ENCODE data around the gene TBC1D3B.
"Not testable (repeated sequence)": the region's sequence is repeated elsewhere in the genome, so short reads cannot be mapped to it uniquely, and the experiment has no call there.

The TBC1D3B gene

GRCh38 chr17:36201102-36201501 lies 24.7 kb upstream of the TBC1D3B start:
- not testable (repeated sequence) for DNase-seq (ENCODE audit: low read depth)

GRCh38 chr17:36198831-36199465 lies 22.5 kb upstream of the TBC1D3B start:
- DNase-seq (ENCODE audit: low read depth), result no peak

DNA sequence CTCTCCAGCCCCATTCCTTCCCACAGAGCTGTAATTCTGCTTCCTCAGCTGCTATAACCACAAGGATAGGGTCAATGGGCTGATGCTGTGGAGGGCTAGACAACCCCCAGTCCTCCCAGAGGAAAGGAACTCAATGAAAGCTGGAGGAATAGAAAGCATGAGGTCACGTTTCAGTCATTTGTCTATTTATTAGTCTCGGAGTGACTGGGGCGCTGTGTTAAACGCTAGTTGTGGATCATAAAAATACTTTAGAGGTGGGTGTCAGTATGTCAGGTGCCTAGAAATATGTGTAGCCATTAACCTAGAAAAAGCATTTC lies 20.9 kb upstream of the TBC1D3B start:
- no peak for DNase-seq (ENCODE audit: low read depth)

DNA sequence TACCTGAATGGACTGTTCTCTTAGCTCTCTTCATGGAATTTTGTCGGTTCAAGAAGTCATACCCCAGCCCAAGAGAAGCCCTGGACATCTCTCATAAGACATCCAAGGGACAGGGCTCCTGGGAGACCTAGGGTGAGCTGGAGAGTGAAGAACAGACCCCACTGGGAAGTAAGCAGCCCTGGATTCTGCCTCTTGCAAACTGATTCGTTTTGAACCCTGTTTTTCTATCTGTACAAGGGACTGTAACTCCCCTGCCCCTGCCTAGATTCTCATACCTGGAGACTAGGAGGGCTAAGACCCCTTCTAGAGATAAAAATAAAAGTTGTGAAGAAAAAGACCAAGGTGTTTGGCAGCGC lies 19.7 kb upstream of the TBC1D3B start:
- no peak for DNase-seq (ENCODE audit: low read depth)

DNA sequence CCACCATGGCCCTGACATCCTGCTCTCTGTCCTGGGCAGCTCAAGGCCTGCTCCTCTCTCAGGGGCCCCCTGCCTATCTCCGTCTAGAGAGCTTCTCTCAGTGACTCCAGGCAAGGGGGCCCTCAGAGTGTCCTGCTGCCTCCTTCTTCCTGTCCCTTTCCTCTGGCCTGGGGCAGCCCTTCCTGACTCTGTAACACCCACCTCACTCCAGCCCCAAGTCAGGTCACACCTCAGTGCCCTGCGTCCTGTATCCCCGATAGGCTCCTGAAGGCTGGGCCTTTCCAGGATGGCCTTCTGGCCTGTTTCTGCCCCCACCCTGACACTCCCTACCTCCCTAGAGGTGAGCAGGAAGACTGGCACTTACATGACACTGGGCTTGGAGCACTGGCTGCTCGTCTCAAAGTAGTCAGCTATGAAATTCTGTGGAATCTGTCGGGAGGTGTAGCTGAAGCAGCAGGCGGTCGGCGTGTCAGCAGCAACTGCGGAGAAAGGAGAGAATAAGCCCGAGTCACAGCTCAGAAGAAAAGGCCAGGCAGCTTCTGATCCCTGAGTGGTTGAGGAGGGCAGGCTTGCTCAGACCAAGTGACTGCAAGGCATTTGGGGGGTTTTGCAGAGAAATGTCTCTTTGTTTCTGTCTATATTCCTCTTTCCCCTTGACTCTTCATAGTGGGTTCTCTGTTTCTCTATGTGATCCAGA lies 19.1 kb upstream of the TBC1D3B start:
- DNase-seq (ENCODE audit: low read depth), result no peak

DNA sequence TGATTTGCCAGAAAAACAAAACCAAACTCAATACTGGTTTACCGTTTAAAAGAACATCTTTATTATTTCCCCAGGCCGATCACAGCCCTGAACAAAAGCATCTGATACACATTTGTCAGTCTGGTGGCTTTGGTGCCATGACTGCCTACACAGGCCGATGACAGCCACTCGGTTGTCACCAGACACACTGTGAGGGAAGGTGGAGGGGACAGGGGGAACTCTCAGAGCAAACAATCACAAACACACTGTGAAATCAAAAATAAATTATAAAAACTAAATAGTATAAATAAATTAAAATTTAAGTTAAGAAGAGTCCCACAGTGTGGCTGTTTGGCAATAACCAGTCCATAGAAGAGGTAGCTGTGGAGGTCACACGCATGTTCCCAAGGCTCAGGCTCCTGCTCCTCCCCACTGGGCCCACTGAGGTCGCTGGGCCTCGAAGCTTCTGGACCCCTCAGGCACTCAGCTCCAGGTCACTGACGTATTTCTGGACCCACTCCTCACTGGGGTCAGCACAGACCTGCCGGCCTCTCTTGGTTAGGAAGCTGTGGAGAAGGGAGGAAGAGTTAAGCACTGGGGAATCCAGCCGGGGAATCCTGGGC lies 18.5 kb upstream of the TBC1D3B start:
- not testable (repeated sequence) for DNase-seq (ENCODE audit: low read depth)

DNA sequence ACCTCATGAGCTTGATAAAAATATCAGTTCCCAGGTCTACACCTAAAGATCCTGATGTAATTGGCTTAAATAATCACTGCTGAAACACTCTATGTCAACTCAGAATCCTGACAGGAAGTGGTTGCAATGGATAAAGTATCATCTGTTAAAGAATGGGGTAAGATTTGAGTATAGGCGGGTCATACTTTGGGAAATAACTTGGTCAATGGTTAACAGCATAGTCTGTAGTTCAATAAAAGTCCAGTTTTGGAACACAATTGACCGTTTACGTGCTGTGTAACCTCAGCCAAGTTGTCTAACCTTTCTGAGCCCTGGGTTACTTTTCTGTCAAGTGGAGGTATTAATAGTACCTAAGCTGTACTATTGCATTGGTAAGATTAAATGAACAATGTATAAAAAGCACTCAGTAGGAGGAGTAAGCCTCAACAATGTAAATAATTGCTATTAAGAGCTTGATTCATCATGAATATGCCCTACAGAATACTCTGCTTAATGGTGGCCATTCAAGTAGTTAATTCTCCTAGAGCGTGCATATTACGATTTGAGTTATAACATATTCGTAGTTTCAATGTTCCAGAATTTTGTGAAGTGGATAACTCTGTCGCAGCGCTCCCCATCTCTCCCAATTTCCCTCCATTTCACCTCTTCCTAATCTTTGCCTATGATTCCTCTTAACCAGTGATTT lies 17.9 kb upstream of the TBC1D3B start:
- not testable (repeated sequence) for DNase-seq (ENCODE audit: low read depth)

DNA sequence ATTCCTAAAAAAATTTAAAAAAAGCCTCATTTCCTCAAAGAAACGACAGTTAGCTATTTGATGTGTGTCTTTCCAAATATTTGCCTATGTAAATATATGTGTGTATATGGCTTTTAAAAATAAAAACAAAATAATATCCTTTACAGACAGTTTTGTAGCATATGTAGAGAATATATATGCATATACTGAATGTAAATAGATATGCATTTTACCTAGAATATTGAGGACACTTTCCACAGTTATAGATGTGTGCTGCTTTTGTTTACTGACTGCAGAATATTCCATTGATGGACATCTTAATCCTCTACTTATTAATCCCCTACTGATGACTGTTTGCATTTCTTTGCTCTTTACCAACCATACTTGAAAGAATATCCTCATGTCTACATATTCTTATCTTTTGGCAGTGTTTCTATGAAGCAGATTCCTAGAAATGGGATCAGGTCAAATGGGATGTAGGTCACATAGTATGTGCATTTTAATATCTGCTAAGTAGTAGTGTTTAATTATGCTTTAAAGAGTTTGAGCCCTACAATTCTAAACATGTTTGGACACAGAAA lies 16.9 kb upstream of the TBC1D3B start:
- DNase-seq (ENCODE audit: low read depth), result no peak

DNA sequence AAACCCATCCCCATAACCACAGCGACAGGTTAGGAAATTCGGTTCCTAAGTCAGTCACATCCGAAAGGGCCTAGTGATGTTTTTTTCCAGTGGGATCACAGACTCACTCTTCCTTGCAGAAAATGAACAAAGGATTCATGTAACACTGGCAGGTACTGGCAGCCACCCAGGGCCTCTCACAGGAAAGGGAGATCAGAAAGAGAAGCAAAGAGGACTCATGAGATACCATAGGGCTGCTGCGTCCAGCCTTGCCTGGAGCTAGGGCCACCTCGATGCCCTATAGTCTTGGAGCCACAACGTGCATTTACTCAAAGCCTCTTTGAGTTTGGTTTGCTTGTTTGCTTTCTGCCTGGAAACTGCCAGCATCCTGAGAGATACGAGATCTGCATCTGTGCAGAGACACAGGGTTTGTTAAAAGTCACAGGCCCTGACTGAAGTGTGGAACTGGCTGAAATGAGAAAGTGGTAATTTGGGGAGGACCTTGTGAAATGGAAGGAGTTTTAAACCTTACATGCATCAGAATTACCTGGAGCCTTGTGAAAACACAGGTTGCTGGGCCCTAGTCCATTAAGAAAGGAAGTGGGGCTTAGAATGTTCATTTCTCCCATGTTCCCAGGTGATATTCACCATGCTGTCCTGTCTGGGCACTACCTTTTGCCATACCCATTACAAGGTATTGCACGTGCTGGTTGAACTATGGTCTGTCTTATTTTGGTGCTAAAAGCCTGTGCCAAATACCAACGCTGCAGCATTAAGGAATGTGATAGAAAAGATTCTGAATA lies 14.3 kb upstream of the TBC1D3B start:
- DNase-seq (ENCODE audit: low read depth), result not testable (repeated sequence)

GRCh38 chr17:36189993-36190392 lies 13.6 kb upstream of the TBC1D3B start:
- DNase-seq (ENCODE audit: low read depth), result not testable (repeated sequence)

- no peak for DNase-seq (ENCODE audit: low read depth)
These were observed 12.5 kb upstream of the TBC1D3B start for GRCh38 chr17:36188891-36189306.

DNA sequence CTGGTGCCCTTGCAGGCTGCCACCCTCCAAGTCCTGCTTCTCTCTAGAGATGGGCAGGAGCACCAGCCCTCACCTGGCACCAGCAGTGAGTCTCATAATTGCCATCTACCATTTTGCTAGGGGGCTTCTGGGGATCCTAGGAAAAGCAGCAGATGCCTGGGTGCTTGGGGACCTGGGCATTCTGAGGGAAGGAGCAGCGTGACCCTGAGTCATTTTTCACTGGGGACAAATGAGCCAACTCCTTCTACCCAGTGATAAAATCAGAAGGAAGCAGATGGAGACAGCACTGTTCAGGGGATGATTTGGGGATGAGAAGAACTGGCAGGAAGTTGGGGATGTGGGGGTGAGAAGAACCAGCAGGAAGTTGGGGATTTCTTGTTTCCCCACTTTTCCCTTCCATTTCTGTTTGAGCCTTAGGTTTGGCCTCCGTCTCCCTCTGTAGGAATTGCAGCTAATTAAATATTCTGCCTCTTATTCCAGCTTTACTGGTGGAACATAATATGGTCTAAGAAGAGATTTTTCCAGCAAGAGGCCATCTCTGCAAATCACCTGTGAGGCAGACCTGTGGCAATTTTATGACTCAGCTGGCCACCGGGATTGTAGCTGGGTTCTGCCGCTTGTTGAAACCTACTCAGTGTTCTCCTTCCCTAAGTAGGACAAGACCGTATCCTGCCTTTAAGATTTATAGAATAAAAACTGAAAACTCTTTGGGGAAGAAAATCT lies 11.7 kb upstream of the TBC1D3B start:
- not testable (repeated sequence) for DNase-seq (ENCODE audit: low read depth)

DNA sequence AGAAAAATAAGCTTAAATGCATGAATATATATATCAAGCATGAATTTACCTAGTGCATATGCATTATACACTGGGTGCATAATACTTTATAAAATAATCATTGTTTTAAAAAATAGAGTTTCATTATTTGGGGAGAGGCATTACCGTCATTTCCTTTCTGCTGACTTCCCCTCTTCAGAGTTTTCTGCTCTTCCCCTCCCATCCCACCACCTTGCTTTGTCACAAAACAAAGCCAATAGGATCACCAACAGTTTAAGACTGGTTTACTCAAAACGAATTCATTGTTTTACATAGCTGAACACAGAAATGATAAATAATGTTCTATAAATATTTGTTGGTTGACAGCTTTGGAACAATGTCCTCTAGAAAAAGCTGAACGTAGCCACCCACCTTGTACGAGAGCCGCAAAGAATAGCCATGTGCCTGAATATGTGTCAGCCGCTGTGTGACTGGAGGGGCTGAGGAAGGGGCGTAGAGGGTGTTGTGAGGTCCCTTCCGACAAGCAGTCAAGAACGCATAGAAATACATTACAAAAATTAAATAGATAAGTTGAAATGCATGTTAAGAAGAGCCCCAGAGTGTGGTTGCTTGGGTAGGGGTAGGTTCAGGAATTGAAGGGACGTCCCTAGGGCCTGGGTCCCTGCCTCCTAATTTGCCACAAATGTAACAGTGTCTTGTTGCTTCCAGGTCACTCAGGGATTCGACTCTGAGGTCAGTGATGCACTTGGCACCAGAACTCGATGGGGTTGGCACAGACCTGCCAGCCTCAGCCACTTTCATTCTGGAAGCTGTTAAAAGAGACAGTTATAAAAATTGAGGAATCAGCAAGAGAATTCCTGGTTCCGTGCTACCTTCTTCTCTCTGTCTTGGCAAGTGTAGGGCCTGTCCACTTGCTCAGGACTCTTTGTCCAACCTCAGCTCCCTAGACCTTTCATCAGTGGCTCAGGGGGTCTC lies 10.7 kb upstream of the TBC1D3B start:
- not testable (repeated sequence) for DNase-seq (ENCODE audit: low read depth)

DNA sequence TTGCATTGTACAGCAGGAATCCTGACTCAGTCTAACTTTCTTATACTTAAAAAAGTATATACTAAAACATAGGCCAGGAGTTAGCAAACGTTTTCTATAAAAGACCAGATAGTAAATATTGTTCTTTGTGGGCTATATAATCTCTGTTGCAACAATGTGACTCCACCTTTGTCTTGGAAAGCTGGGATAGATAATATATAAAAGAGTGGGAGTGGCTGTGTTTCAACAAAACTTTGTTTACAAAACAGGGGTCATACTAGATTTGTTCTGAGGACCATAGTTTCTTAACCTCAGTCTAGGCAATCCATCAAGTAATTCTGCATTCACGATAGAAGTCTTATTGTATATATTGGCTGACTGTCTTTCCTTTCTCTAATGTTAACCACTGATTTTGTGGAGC lies 9.0 kb upstream of the TBC1D3B start:
- no peak for DNase-seq (ENCODE audit: low read depth)

GRCh38 chr17:36184023-36184765 lies 7.8 kb upstream of the TBC1D3B start:
- DNase-seq (ENCODE audit: low read depth), result no peak

GRCh38 chr17:36183001-36183971 lies 6.8 kb upstream of the TBC1D3B start:
- no peak for DNase-seq (ENCODE audit: low read depth)

DNA sequence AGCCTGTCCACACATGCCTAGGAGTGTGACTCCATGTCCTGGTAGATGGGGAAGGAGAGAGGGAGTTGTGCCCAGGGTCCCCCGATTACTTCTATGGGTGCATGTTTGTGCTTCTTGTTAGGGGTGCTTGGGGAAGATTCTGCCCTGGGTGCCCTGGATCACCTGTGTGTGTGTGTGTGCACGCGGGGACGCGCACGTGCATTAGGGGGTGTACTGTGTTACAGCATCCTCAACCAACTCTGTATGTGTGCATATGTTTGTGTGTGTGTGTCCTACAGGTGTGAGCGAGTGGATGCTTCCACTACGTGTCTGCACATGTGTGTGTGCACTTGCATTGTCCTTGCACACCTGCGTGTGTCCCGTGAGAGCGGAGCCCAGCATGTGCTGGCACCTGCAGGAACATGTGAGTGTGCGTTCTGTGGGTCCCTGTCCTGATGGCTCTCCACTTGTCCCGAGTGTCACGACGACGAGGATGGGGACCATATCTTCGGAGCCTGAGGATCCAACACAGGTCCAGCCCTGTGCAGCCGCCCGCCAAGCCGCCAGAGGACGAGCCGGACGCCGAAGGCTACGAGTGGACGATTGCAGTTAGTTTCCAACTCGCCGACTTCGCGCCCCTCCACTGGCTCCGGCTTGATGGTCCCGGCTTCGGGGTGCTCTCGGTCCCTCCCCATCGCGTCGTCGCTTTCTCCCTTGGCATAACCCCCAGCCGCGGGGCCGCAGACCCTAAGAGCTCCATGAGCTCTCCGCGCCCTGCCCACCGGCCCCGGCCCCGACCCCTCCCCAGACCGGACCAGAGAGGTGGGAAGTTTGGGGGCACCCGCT lies 6.0 kb upstream of the TBC1D3B start:
- no peak for DNase-seq (ENCODE audit: low read depth)
